Nephron (organoid): ENCODE data around the gene NRCAM.

Source experiments
- H3K27ac Mint-ChIP-seq, 3 experiments: 2 replicates each; pipeline ENCODE4 v1.8.0; 2020; ENCODE audit warnings: mixed read lengths in 3 of 3, mild to moderate bottlenecking in 2 of 3, moderate library complexity in 1 of 3
- H3K27me3 Mint-ChIP-seq: 2 replicates; pipeline ENCODE4 v1.8.0; 2021; ENCODE audit warnings: low read depth, mild to moderate bottlenecking, moderate library complexity, mixed read lengths
- H3K36me3 Mint-ChIP-seq: 2 replicates; pipeline ENCODE4 v1.8.0; 2020; ENCODE audit warnings: low read depth, mixed read lengths
- H3K4me1 Mint-ChIP-seq: 2 replicates; pipeline ENCODE4 v1.8.0; 2020; ENCODE audit warnings: mixed read lengths
- H3K4me3 Mint-ChIP-seq, 3 experiments: 2 replicates each; pipeline ENCODE4 v1.8.0; 2020; ENCODE audit warnings: mild to moderate bottlenecking in 3 of 3, mixed read lengths in 3 of 3, moderate library complexity in 2 of 3
- H3K9me3 Mint-ChIP-seq: 2 replicates; pipeline ENCODE4 v1.8.0; 2020; ENCODE audit warnings: mixed read lengths
- TF ChIP-seq, protein P1 (sequence below), 3 experiments: fragments of 200-600 bp; sonication (generic); IDR thresholded peaks; one replicate each; pipeline ENCODE4 v1.5.0; 2021; ENCODE audit warnings: antibody characterized with exemption in 3 of 3; ENCODE audit not compliant: unreplicated experiment in 3 of 3

NRCAM gene

DNA sequence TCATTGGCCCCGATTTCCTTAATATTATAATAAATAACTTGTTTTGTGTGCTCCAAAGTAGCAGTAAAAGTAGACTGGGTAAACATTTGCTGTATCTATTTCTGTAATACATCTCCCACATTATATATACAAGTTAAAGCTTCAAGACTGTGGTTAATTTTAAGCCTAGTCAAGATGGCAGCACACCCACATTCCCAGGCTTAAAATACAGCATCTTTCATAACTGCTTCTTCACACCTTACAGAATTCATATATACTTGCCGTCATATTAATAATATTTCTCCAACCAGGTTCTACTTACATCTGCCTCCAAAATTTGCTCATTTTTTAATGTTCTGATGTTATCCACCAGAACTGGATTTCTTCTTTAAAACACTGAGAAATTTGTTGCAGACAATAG, 85.6 kb downstream of the NRCAM start:
- H3K4me3 Mint-ChIP-seq: no peak overlapping the region
- no peaks in the 10 kb centered on the region for H3K4me1 Mint-ChIP-seq
- H3K27me3 Mint-ChIP-seq: no peaks in the 10 kb centered on the region
- H3K36me3 Mint-ChIP-seq: no peaks in the 10 kb centered on the region
- peaks cover 2% of the 10 kb centered on the region for H3K9me3 Mint-ChIP-seq
- TF ChIP-seq, protein P1, sequence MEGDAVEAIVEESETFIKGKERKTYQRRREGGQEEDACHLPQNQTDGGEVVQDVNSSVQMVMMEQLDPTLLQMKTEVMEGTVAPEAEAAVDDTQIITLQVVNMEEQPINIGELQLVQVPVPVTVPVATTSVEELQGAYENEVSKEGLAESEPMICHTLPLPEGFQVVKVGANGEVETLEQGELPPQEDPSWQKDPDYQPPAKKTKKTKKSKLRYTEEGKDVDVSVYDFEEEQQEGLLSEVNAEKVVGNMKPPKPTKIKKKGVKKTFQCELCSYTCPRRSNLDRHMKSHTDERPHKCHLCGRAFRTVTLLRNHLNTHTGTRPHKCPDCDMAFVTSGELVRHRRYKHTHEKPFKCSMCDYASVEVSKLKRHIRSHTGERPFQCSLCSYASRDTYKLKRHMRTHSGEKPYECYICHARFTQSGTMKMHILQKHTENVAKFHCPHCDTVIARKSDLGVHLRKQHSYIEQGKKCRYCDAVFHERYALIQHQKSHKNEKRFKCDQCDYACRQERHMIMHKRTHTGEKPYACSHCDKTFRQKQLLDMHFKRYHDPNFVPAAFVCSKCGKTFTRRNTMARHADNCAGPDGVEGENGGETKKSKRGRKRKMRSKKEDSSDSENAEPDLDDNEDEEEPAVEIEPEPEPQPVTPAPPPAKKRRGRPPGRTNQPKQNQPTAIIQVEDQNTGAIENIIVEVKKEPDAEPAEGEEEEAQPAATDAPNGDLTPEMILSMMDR (IDR thresholded peaks at IDR 0.05; ENCODE audit: unreplicated experiment in 3 of 3): no peak
- no peak overlapping the region for H3K27ac Mint-ChIP-seq

DNA sequence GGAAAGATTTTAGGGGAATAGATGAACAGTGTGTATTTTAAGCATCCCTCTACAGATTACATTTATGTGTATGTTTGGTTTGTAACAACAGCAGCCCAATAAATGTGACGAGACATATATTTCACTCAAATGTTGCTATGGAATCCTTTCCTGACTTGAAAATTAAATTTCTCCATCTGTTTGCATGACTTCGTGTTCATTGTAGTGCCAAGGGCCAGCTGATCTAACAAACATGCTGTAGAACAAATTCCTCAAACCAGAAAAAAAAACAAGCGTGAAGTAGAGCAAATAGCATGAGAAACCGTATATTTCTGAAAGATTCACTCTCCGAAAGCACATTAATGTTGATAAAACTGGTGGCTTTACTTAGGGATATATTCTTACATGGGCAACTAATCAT, 87.8 kb downstream of the NRCAM start:
- TF ChIP-seq, protein P1 (IDR thresholded peaks at IDR 0.05; ENCODE audit: unreplicated experiment in 3 of 3): no peak
- H3K36me3 Mint-ChIP-seq: no peaks in the 10 kb centered on the region
- H3K27me3 Mint-ChIP-seq: no peaks in the 10 kb centered on the region

DNA sequence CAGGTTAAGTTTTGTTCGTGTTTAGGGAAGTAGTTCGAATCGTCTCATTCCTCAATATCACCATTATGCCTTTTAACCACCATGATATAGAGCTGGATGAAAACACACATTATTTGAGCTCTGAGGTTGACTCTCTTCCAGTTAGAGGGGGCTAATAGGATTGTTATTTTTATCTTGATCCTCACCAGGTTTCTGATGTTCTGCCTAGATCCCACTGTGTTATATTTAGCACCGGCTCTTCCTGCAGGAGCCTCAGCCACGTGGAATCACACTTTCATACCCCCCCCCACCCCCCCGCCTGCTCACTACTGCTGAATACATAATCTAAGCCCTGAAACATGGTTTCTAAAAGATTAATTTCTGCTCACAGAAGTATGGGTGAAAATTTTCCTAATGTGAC, 88.3 kb downstream of the NRCAM start:
- Mint-ChIP-seq H3K27ac (no peak overlapping the region), H3K4me3 (no peak overlapping the region), H3K9me3 (peaks cover 2% of the 10 kb centered on the region), H3K36me3 (no peaks in the 10 kb centered on the region), H3K27me3 (no peaks in the 10 kb centered on the region), H3K4me1 (no peaks in the 10 kb centered on the region)
- TF ChIP-seq, protein P1 (IDR thresholded peaks at IDR 0.05; ENCODE audit: unreplicated experiment in 3 of 3): no peak

More for the DNA sequence above, 87.8 kb downstream of the NRCAM start:
- no peaks in the 10 kb centered on the region for H3K4me1 Mint-ChIP-seq
- H3K27ac Mint-ChIP-seq: no peak overlapping the region
- H3K4me3 Mint-ChIP-seq: no peak overlapping the region
- peaks cover 2% of the 10 kb centered on the region for H3K9me3 Mint-ChIP-seq

DNA sequence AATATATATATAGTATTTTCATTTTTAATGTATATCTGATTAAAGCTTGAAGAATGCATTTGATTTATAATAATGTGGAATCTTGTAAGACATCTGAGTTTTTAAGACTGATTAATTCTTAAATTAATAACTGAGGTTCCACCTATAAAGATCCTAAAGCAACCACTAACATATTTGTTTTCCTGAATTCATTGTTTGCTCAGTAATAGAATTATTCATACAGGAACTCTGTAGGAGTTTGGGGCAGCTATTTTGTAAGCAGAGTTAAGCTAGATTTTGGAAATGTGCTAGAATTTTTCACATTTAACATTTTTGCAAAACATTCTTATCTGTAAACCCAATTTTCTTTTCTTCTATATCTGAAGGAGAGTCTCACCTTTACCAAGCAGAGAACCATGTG, 88.9 kb downstream of the NRCAM start:
- Mint-ChIP-seq H3K4me3 (no peak overlapping the region), H3K4me1 (no peaks in the 10 kb centered on the region), H3K9me3 (peaks cover 2% of the 10 kb centered on the region), H3K27ac (no peak overlapping the region), H3K27me3 (no peaks in the 10 kb centered on the region), H3K36me3 (no peaks in the 10 kb centered on the region)
- TF ChIP-seq, protein P1 (IDR thresholded peaks at IDR 0.05; ENCODE audit: unreplicated experiment in 3 of 3): no peak

DNA sequence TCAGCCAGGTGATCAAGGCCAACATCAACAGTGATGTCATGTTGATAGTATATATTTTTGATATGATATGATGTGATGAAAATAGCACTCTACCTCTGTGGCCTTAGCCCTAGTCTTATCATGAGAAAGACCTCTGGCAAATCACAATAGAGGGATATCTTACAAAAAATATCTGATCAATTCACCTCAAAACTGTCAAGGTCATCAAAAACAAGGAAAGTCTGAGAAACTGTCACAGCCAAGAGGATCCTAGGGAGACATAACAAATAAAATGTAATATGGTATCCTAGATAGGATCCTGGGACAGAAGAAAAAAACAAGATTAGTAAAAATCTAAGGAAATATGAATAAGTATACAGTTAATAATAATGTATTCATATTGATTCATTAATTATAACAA, 92.6 kb downstream of the NRCAM start:
- H3K9me3 Mint-ChIP-seq: no peaks in the 10 kb centered on the region
- no peaks in the 10 kb centered on the region for H3K4me1 Mint-ChIP-seq
- no peaks in the 10 kb centered on the region for H3K27me3 Mint-ChIP-seq
- no peaks in the 10 kb centered on the region for H3K36me3 Mint-ChIP-seq
- H3K4me3 Mint-ChIP-seq: no peak overlapping the region
- no peak overlapping the region for H3K27ac Mint-ChIP-seq
- TF ChIP-seq, protein P1 (IDR thresholded peaks at IDR 0.05; ENCODE audit: unreplicated experiment in 3 of 3): no peak

DNA sequence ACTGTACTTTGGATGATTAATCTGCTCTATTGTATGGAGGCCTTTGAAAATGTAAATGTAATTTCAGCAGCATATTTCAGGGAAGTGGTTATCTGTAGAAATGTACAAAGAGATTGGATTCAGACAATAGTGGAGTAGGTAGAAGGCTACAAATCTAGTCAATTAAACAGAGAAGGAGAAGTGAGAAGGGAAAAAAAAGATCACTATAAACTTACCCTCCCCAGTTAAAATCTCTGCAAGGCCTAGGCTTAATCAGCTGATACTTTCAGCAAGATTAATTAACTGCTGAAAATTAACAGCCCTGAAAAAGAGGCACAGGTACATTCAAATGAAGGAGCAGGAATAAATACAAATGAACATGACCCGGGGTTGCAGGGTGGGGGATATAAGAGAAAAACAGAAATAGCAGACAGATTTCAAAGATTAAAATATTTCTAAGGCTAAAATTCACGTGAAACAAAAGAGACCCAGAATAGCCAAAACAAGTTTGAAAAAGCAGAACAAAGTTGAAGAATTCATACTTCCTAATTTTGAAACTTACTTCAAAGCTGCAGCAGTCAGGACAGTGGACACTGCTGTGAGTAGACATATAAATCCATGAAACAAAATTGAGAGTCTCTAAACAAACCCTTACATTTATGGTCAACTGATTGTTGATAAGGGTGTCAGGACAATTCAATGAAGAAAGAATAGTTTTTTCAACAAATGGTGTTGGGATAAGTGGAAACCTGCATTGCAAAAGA, 96.0 kb downstream of the NRCAM start:
- no peak overlapping the region for H3K4me3 Mint-ChIP-seq

More for the DNA sequence above, 96.0 kb downstream of the NRCAM start:
- Mint-ChIP-seq H3K27ac (no peak overlapping the region), H3K9me3 (no peaks in the 10 kb centered on the region), H3K36me3 (no peaks in the 10 kb centered on the region), H3K27me3 (no peaks in the 10 kb centered on the region), H3K4me1 (no peaks in the 10 kb centered on the region)
- TF ChIP-seq, protein P1 (IDR thresholded peaks at IDR 0.05; ENCODE audit: unreplicated experiment in 3 of 3): no peak
